Activated CD4-positive, alpha-beta T cell treated with anti-CD3 and anti-CD28 coated beads for 24 hours (primary cell): ENCODE measurements around the gene TMEM217.
A peak's percentile ranks its signal among the peaks of the same experiment; 100 is the strongest.
"Not testable (repeated sequence)": the region's sequence is repeated elsewhere in the genome, so short reads cannot be mapped to it uniquely, and the experiment has no call there.

Source experiments
- DNase-seq, 2 donors: peaks; one replicate each; pipeline ENCODE4 v3.0.0-alpha.2; 2020; ENCODE audit warnings: low read depth in 2 of 2

Gene TMEM217

GRCh38 chr6:37218511-37218910 is 39.4 kb downstream of the TMEM217 start:
- DNase-seq, result no peak

GRCh38 chr6:37218061-37218460 is 39.9 kb downstream of the TMEM217 start:
- no peak for DNase-seq

- no peak for DNase-seq
These were observed 45.7 kb downstream of the TMEM217 start for GRCh38 chr6:37212268-37212667.

GRCh38 chr6:37210313-37210968 is 47.5 kb downstream of the TMEM217 start:
- peak; percentile 71 to 79 for DNase-seq

- no peak for DNase-seq
These were observed 48.3 kb downstream of the TMEM217 start for GRCh38 chr6:37209461-37210205.

- DNase-seq, result no peak
These were observed 49.2 kb downstream of the TMEM217 start for GRCh38 chr6:37208793-37209192.

GRCh38 chr6:37207903-37208456 is 50.0 kb downstream of the TMEM217 start:
- peak; percentile 77 to 90 for DNase-seq

GRCh38 chr6:37206622-37207021 is 51.3 kb downstream of the TMEM217 start:
- DNase-seq, result no peak

- no peak for DNase-seq
These were observed 52.0 kb downstream of the TMEM217 start for GRCh38 chr6:37205997-37206340.

GRCh38 chr6:37205175-37205996 is 52.6 kb downstream of the TMEM217 start:
- DNase-seq, result no peak

- no peak for DNase-seq
These were observed 53.8 kb downstream of the TMEM217 start for GRCh38 chr6:37204014-37204751.

- DNase-seq, result no peak
These were observed 55.0 kb downstream of the TMEM217 start for GRCh38 chr6:37202788-37203491.

GRCh38 chr6:37201726-37202125 is 56.2 kb downstream of the TMEM217 start:
- no peak for DNase-seq

GRCh38 chr6:37200085-37200484 is 57.9 kb downstream of the TMEM217 start:
- no peak for DNase-seq

- not testable (repeated sequence) for DNase-seq
These were observed 61.5 kb downstream of the TMEM217 start for GRCh38 chr6:37196451-37196850.

GRCh38 chr6:37194886-37195285 is 63.1 kb downstream of the TMEM217 start:
- DNase-seq, result not testable (repeated sequence)

GRCh38 chr6:37192666-37193065 is 65.3 kb downstream of the TMEM217 start:
- DNase-seq, result no peak

- DNase-seq, result no peak
These were observed 67.8 kb downstream of the TMEM217 start for GRCh38 chr6:37190159-37190535.

- no peak for DNase-seq
These were observed 68.9 kb downstream of the TMEM217 start for GRCh38 chr6:37188962-37189510.

- DNase-seq, result no peak
These were observed 70.5 kb downstream of the TMEM217 start for GRCh38 chr6:37187321-37188022.
